ENCODE results near the gene POLR3E. TPM values are rescaled to one million over a fixed set of nuclear protein-coding genes. Genes with fewer than 3 reads are reported as not detected.

POLR3E gene
- total RNA-seq, 1 donor from 2014 or later, result 97.1 TPM

GRCh38 chr16:22266546-22266945 lies 30.7 kb upstream of the POLR3E start:
- intact Hi-C loops (cut with micrococcal nuclease), result no loop called here
- DNase-seq, result no peak
- CTCF ChIA-PET, result no interaction called here

GRCh38 chr16:22267764-22268163 lies 29.4 kb upstream of the POLR3E start:
- Mint-ChIP-seq H3K4me1 (no peaks in the 10 kb centered on the region), H3K27me3 (no peaks in the 10 kb centered on the region), H3K9me3 (no peaks in the 10 kb centered on the region), H3K36me3 (ENCODE audit: low read depth) (peaks cover 63% of the 10 kb centered on the region), H3K4me3 (no peak overlapping the region), H3K27ac (no peak overlapping the region)
- ATAC-seq (ENCODE audit: low read depth) (no peak), DNase-seq (no peak)
- ChIA-PET CTCF (no interaction called here), POLR2A (no interaction called here)
- intact Hi-C loops (cut with micrococcal nuclease), result no loop called here
- no peak for TF ChIP-seq CTCF (IDR thresholded peaks at IDR 0.05)

More at GRCh38 chr16:22266546-22266945, 30.7 kb upstream of the POLR3E start:
- peaks cover 62% of the 10 kb centered on the region for H3K36me3 Mint-ChIP-seq (ENCODE audit: low read depth)
- no peak for ATAC-seq (ENCODE audit: low read depth)
- no peaks in the 10 kb centered on the region for H3K4me1 Mint-ChIP-seq
- H3K27ac Mint-ChIP-seq, result no peak overlapping the region
- POLR2A ChIA-PET, result no interaction called here
- no peaks in the 10 kb centered on the region for H3K9me3 Mint-ChIP-seq
- H3K4me3 Mint-ChIP-seq, result no peak overlapping the region
- H3K27me3 Mint-ChIP-seq, result no peaks in the 10 kb centered on the region
- TF ChIP-seq CTCF (IDR thresholded peaks at IDR 0.05), result no peak

GRCh38 chr16:22270525-22270924 lies 26.7 kb upstream of the POLR3E start:
- H3K36me3 Mint-ChIP-seq (ENCODE audit: low read depth), result peaks cover 56% of the 10 kb centered on the region
- H3K27ac Mint-ChIP-seq, result no peak overlapping the region
- intact Hi-C loops (cut with micrococcal nuclease), result no loop called here
- CTCF ChIA-PET, result no interaction called here
- no peak for TF ChIP-seq CTCF (IDR thresholded peaks at IDR 0.05)
- no peaks in the 10 kb centered on the region for H3K27me3 Mint-ChIP-seq
- POLR2A ChIA-PET, result interaction anchor here (1.2 kb wide), 1 partner anchor 11 kb away, joined by 8 read pairs; no protein-coding TSS in a partner anchor
- H3K4me3 Mint-ChIP-seq, result no peak overlapping the region
- H3K4me1 Mint-ChIP-seq, result no peaks in the 10 kb centered on the region
- ATAC-seq (ENCODE audit: low read depth) (no peak), DNase-seq (no peak)
- no peaks in the 10 kb centered on the region for H3K9me3 Mint-ChIP-seq

- ChIA-PET CTCF (interaction anchor here (1.2 to 1.4 kb wide), 2 partner anchors 89 to 195 kb away, joined by 3 read pairs; no protein-coding TSS in a partner anchor), POLR2A (no interaction called here)
- no peaks in the 10 kb centered on the region for H3K4me1 Mint-ChIP-seq
- no peak for TF ChIP-seq CTCF (IDR thresholded peaks at IDR 0.05)
- H3K36me3 Mint-ChIP-seq (ENCODE audit: low read depth), result peaks cover 46% of the 10 kb centered on the region
- no peaks in the 10 kb centered on the region for H3K27me3 Mint-ChIP-seq
- intact Hi-C loops (cut with micrococcal nuclease), result no loop called here
- DNase-seq, result no peak
- H3K9me3 Mint-ChIP-seq, result no peaks in the 10 kb centered on the region
- no peak overlapping the region for H3K4me3 Mint-ChIP-seq
- no peak for ATAC-seq (ENCODE audit: low read depth)
- no peak overlapping the region for H3K27ac Mint-ChIP-seq
Observed at GRCh38 chr16:22272870-22273650, 24.1 kb upstream of the POLR3E start.

- CTCF ChIA-PET, result no interaction called here
- no peak overlapping the region for H3K4me3 Mint-ChIP-seq
- H3K27ac Mint-ChIP-seq, result no peak overlapping the region
- intact Hi-C loops (cut with micrococcal nuclease), result no loop called here
- H3K9me3 Mint-ChIP-seq, result no peaks in the 10 kb centered on the region
- ATAC-seq (ENCODE audit: low read depth) (no peak), DNase-seq (no peak)
- TF ChIP-seq CTCF (IDR thresholded peaks at IDR 0.05), result no peak
- POLR2A ChIA-PET, result interaction anchor here (0.7 kb wide), 1 partner anchor 1606 kb away, joined by 3 read pairs; no protein-coding TSS in a partner anchor
- no peaks in the 10 kb centered on the region for H3K27me3 Mint-ChIP-seq
- no peaks in the 10 kb centered on the region for H3K4me1 Mint-ChIP-seq
- H3K36me3 Mint-ChIP-seq (ENCODE audit: low read depth), result peaks cover 45% of the 10 kb centered on the region
Observed at GRCh38 chr16:22274916-22275315, 22.3 kb upstream of the POLR3E start.

All from activated B cell treated with CpG ODN at 0.5 μM for 24 hours (primary cell).